Body of pancreas (tissue), 4 donors: ENCODE data around the gene NUP214. TPM values are rescaled to one million over a fixed set of nuclear protein-coding genes. Genes with fewer than 3 reads are reported as not detected.

ENCODE experiments used
- ATAC-seq: fragments of 150-250 bp; one replicate; pipeline ENCODE4 v1.9.1; 2016
- DNase-seq, 4 donors: peaks; one replicate each; pipeline ENCODE4 v3.0.0-alpha.2; 2019
- H3K27ac ChIP-seq, 4 donors: fragments of 200-600 bp; sonication (generic); 1 replicate in 3 of 4; 2 replicates in 1 of 4; pipeline versions ENCODE4 v1.5.1 to v1.6.1; 2016 to 2019; ENCODE audit warnings: mild to moderate bottlenecking in 1 of 4, mixed read lengths in 1 of 4, moderate library complexity in 1 of 4
- H3K27me3 ChIP-seq, 2 donors: fragments of 200-600 bp; sonication (generic); one replicate each; pipeline ENCODE4 v1.6.0; 2016; ENCODE audit warnings: mild to moderate bottlenecking in 1 of 2
- H3K36me3 ChIP-seq, 2 donors: fragments of 200-600 bp; sonication (generic); replicated peaks in 1 of 2; 2 replicates each; pipeline ENCODE4 v1.5.1; 2016; ENCODE audit warnings: low read depth in 2 of 2; ENCODE audit not compliant: insufficient read depth in 1 of 2
- H3K4me1 ChIP-seq: fragments of 200-600 bp; sonication (generic); one replicate; pipeline ENCODE4 v1.6.0; 2016
- H3K4me3 ChIP-seq, 2 donors: fragments of 200-600 bp; sonication (generic); 1 replicate in 1 of 2; 2 replicates in 1 of 2; pipeline ENCODE4 v1.5.1; 2016 to 2019
- H3K9me3 ChIP-seq, 3 donors: fragments of 200-600 bp; sonication (generic); 1 replicate in 2 of 3; 2 replicates in 1 of 3; pipeline ENCODE4 v1.5.1; 2016
- POLR2A ChIP-seq, 3 donors: fragments of 450-650 bp; IDR thresholded peaks; one replicate each; pipeline ENCODE4 v1.6.1; 2016; ENCODE audit warnings: antibody characterized with exemption in 3 of 3, mild to moderate bottlenecking in 2 of 3
- WGBS, 2 donors: methylation state at CpG; one replicate each; pipeline ENCODE4 v1.1.5; 2017; 5-methylcytosine and 5-hydroxymethylcytosine counted together
- intact Hi-C: fragments of 100-400 bp; cut with DNase I; formaldehyde crosslinking; loops from one replicate; pipeline ENCODE4 v1.15.1; 2023
- total RNA-seq, 2 donors: library from RNA; depleted of rRNA; stranded (reverse); fragments of >200 nt; gene quantifications; one replicate each; pipeline ENCODE4 v1.1.0, GENCODE V29; 2016
- TF ChIP-seq, protein P1 (sequence below), 7 experiments: fragments of 450-650 bp in 4 of 7; fragments of 200-600 bp in 3 of 7; sonication (generic) in 3 of 7; IDR thresholded peaks; one replicate each; pipeline ENCODE4 v1.5.1; 2016 to 2019; ENCODE audit warnings: antibody characterized with exemption in 7 of 7

Gene NUP214
- total RNA-seq, 2 donors from 2014 or later: 24.7 to 29.6 TPM

DNA sequence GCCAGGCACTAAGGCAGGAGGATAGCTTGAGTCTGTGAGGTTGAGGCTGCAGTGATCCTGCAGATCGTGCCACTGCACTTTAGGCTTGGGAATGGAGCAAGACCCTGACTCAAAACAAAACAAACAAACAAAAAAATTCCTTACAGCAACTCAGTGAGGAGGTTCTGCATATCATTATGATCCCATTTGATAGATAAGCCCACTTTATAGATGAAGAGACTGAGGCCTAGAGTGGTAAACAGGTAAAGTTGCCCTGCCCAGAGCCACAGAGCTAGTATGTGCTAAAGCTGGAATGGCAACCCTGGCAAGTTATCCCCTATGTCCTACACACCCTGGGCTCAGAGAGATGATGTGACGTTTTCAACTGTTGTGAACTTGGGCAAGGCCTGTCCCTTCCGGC is 21.9 kb upstream of the NUP214 start:
- TF ChIP-seq, protein P1, sequence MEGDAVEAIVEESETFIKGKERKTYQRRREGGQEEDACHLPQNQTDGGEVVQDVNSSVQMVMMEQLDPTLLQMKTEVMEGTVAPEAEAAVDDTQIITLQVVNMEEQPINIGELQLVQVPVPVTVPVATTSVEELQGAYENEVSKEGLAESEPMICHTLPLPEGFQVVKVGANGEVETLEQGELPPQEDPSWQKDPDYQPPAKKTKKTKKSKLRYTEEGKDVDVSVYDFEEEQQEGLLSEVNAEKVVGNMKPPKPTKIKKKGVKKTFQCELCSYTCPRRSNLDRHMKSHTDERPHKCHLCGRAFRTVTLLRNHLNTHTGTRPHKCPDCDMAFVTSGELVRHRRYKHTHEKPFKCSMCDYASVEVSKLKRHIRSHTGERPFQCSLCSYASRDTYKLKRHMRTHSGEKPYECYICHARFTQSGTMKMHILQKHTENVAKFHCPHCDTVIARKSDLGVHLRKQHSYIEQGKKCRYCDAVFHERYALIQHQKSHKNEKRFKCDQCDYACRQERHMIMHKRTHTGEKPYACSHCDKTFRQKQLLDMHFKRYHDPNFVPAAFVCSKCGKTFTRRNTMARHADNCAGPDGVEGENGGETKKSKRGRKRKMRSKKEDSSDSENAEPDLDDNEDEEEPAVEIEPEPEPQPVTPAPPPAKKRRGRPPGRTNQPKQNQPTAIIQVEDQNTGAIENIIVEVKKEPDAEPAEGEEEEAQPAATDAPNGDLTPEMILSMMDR (IDR thresholded peaks at IDR 0.05): no peak
- no peak for TF ChIP-seq POLR2A (IDR thresholded peaks at IDR 0.05)
- no peak overlapping the region for H3K4me3 ChIP-seq
- 87 to 100% methylated on average over 3 of the region's 3 CpGs for whole genome bisulfite sequencing, 2 donors
- H3K36me3 ChIP-seq: no peaks in the 10 kb centered on the region
- DNase-seq: no peak
- H3K27me3 ChIP-seq: no peaks in the 10 kb centered on the region
- intact Hi-C loops: no loop called here
- no peaks in the 10 kb centered on the region for H3K9me3 ChIP-seq
- ATAC-seq: no peak
- no peak overlapping the region for H3K27ac ChIP-seq
- no peaks in the 10 kb centered on the region for H3K4me1 ChIP-seq

DNA sequence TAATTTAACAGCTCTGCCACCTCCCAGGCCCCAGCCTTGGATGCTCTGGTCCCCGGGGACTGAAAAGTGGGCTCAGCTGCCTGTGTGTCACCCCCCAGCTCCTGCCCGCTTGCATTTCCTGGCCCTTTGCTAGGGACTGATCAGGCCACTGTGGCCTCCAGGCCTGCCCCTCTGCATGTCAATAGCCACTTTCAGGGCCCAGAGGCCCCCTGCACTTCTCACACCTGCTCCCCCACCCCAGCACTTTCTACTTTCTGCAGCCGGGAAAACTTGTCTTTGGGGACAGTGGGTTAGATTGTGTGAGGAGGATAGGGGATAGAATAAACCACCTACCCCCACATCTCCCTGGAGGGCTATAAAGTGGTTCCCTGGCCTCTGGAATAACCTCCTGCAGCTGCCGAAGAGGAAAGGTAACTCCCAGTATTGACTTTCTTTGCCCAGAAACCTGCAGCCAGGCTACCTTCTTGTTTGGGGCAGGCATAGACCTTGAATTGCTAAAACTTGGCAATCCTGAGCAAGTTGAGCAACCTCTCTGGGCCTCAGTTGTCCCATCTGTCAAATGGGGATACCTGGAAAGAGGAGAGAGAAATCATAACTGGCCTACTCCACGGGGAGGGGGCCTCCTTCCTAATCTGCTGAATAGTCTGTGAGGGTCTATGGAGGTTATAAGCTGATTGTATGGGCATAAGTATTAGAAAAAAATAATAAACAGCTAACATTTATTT is 21.2 kb upstream of the NUP214 start:
- H3K27me3 ChIP-seq: no peaks in the 10 kb centered on the region
- no peaks in the 10 kb centered on the region for H3K4me1 ChIP-seq
- no peak for DNase-seq
- H3K27ac ChIP-seq: no peak overlapping the region
- ATAC-seq: no peak
- TF ChIP-seq, protein P1 (IDR thresholded peaks at IDR 0.05): no peak
- TF ChIP-seq POLR2A (IDR thresholded peaks at IDR 0.05): no peak
- H3K36me3 ChIP-seq: no peaks in the 10 kb centered on the region
- WGBS, 2 donors: 73 to 75% methylated on average over 4 of the region's 5 CpGs
- H3K9me3 ChIP-seq: no peaks in the 10 kb centered on the region
- intact Hi-C loops: no loop called here
- H3K4me3 ChIP-seq: no peak overlapping the region

DNA sequence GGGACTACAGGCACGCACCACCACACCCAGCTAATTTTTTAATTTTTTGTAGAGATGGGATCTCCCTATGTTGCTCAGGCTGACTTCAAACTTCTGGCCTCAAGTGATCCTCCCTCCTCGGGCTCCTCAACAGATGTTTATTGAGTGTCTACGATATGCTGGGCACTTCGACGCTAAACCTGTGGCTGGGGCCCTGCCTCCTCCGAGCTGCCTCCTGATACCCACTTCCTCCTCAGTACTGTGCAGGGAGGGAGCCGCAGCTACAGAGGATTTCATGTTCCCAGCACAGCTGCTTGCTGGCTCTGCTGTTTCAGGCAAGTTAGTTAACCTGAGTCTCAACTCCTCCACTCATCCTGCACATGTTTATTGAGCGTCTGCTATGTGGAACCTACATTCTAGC is 19.4 kb upstream of the NUP214 start:
- H3K36me3 ChIP-seq: no peaks in the 10 kb centered on the region
- intact Hi-C loops: no loop called here
- H3K9me3 ChIP-seq: no peaks in the 10 kb centered on the region
- no peak for ATAC-seq
- WGBS, 2 donors: 89 to 93% methylated on average over 8 of the region's 8 CpGs
- no peaks in the 10 kb centered on the region for H3K4me1 ChIP-seq
- DNase-seq: no peak
- no peak for TF ChIP-seq POLR2A (IDR thresholded peaks at IDR 0.05)
- TF ChIP-seq, protein P1 (IDR thresholded peaks at IDR 0.05): no peak
- H3K27me3 ChIP-seq: no peaks in the 10 kb centered on the region
- no peak overlapping the region for H3K27ac ChIP-seq
- H3K4me3 ChIP-seq: no peak overlapping the region

GRCh38 chr9:131107760-131108159 is 17.6 kb upstream of the NUP214 start:
- peak; percentile 33 for ATAC-seq
- Histone ChIP-seq H3K27me3 (no peaks in the 10 kb centered on the region), H3K4me1 (no peaks in the 10 kb centered on the region), H3K36me3 (no peaks in the 10 kb centered on the region), H3K9me3 (no peaks in the 10 kb centered on the region), H3K4me3 (no peak overlapping the region), H3K27ac (no peak overlapping the region)
- TF ChIP-seq POLR2A (IDR thresholded peaks at IDR 0.05): no peak
- TF ChIP-seq, protein P1 (IDR thresholded peaks at IDR 0.05): no peak
- DNase-seq: no peak
- intact Hi-C loops: no loop called here
- WGBS, 2 donors: 57 to 81% methylated on average over 8 of the region's 8 CpGs
